GM23338 (cell line): ENCODE results near the gene TTBK2. TPM values are rescaled to one million over a fixed set of nuclear protein-coding genes. Genes with fewer than 3 reads are reported as not detected.

Experiments
- ATAC-seq: fragments of 200-7000 bp; cut with Tn5 transposase; 3 replicates; pipeline ENCODE4 v1.9.1; 2020
- DNase-seq: peaks from one replicate; pipeline ENCODE4 v3.0.0-alpha.2; 2015; ENCODE audit warnings: low spot score
- H2AFZ ChIP-seq: fragments of 200-600 bp; sonication (generic); 2 replicates; pipeline ENCODE4 v1.8.0; 2016; ENCODE audit warnings: antibody characterized with exemption, mild to moderate bottlenecking, moderate library complexity
- H3F3A ChIP-seq: fragments of 200-600 bp; sonication (generic); replicated peaks from 2 replicates; pipeline ENCODE4 v1.8.0; 2017; ENCODE audit warnings: antibody characterized with exemption, mixed run types, low read depth
- H3K27ac ChIP-seq: fragments of 200-600 bp; sonication (generic); 2 replicates; pipeline ENCODE4 v1.6.1; 2016; ENCODE audit warnings: low read depth
- H3K27me3 ChIP-seq: fragments of 200-600 bp; sonication (generic); 2 replicates; pipeline ENCODE4 v1.8.0; 2016; ENCODE audit warnings: mild to moderate bottlenecking, mixed run types, moderate library complexity; ENCODE audit not compliant: insufficient read depth
- H3K36me3 ChIP-seq: fragments of 200-600 bp; sonication (generic); 2 replicates; pipeline ENCODE4 v1.8.0; 2016; ENCODE audit warnings: mild to moderate bottlenecking; ENCODE audit not compliant: insufficient read depth
- H3K4me1 ChIP-seq: fragments of 200-600 bp; sonication (generic); 2 replicates; pipeline ENCODE4 v1.8.0; 2016; ENCODE audit warnings: mild to moderate bottlenecking, moderate library complexity; ENCODE audit not compliant: insufficient read depth
- H3K4me2 ChIP-seq: fragments of 200-600 bp; sonication (generic); 2 replicates; pipeline ENCODE4 v1.7.1; 2017; ENCODE audit warnings: mixed run types
- H3K4me3 ChIP-seq: fragments of 200-600 bp; sonication (generic); 2 replicates; pipeline ENCODE4 v1.6.1; 2016; ENCODE audit warnings: mixed run types
- H3K79me2 ChIP-seq: fragments of 200-600 bp; sonication (generic); replicated peaks from 2 replicates; pipeline ENCODE4 v1.8.0; 2017; ENCODE audit warnings: mild to moderate bottlenecking; ENCODE audit not compliant: insufficient read depth
- H3K9me2 ChIP-seq: fragments of 200-600 bp; sonication (generic); 2 replicates; pipeline ENCODE4 v1.8.0; 2017; ENCODE audit not compliant: insufficient read depth
- H4K20me1 ChIP-seq: fragments of 200-600 bp; sonication (generic); replicated peaks from 2 replicates; pipeline ENCODE4 v1.8.0; 2017; ENCODE audit warnings: mild to moderate bottlenecking; ENCODE audit not compliant: insufficient read depth
- H3K27ac Mint-ChIP-seq: 2 replicates; pipeline ENCODE4 v1.8.0; 2020; ENCODE audit warnings: inconsistent platforms, mild to moderate bottlenecking, moderate library complexity, mixed read lengths
- H3K27me3 Mint-ChIP-seq: 3 replicates; pipeline ENCODE4 v1.8.0; 2022; ENCODE audit warnings: low read depth, mild to moderate bottlenecking, moderate library complexity, mixed read lengths, inconsistent platforms; ENCODE audit not compliant: insufficient read depth, poor library complexity
- H3K36me3 Mint-ChIP-seq: 3 replicates; pipeline ENCODE4 v1.8.0; 2021; ENCODE audit warnings: low read depth, mild to moderate bottlenecking, inconsistent platforms, moderate library complexity, mixed read lengths
- H3K4me1 Mint-ChIP-seq: 3 replicates; pipeline ENCODE4 v1.8.0; 2020; ENCODE audit warnings: mild to moderate bottlenecking, inconsistent platforms, mixed read lengths
- H3K4me3 Mint-ChIP-seq: 3 replicates; pipeline ENCODE4 v1.8.0; 2021; ENCODE audit warnings: moderate library complexity, mild to moderate bottlenecking, inconsistent platforms, mixed read lengths
- H3K9me3 Mint-ChIP-seq: 3 replicates; pipeline ENCODE4 v1.8.0; 2020; ENCODE audit warnings: moderate library complexity, mild to moderate bottlenecking, inconsistent platforms, mixed read lengths
- EZH2phosphoT487 ChIP-seq: fragments of 200-600 bp; sonication (generic); IDR thresholded peaks from one replicate; pipeline ENCODE4 v1.8.1; 2018; ENCODE audit warnings: antibody characterized with exemption; ENCODE audit not compliant: unreplicated experiment
- NANOG ChIP-seq: IDR thresholded peaks from 2 replicates; pipeline ENCODE4 v1.6.1; 2016; ENCODE audit warnings: antibody characterized with exemption, borderline replicate concordance
- POLR2AphosphoS5 ChIP-seq: IDR thresholded peaks from 2 replicates; pipeline ENCODE4 v1.6.1; 2016; ENCODE audit warnings: antibody characterized with exemption, low read depth
- STAT1 ChIP-seq: IDR thresholded peaks from one replicate; pipeline ENCODE4 v1.6.1; 2016; ENCODE audit warnings: antibody characterized with exemption; ENCODE audit not compliant: unreplicated experiment
- ZNF114 ChIP-seq: fragments of 250-450 bp; sonication (Bioruptor Pico); IDR thresholded peaks from 2 replicates; pipeline ENCODE4 v1.5.0; 2020; ENCODE audit warnings: mild to moderate bottlenecking, moderate library complexity
- ZNF331 ChIP-seq: fragments of 250-450 bp; sonication (Bioruptor Pico); IDR thresholded peaks from 2 replicates; pipeline ENCODE4 v1.5.0; 2020; ENCODE audit warnings: low read depth, mild to moderate bottlenecking, moderate library complexity
- polyA plus RNA-seq: library from polyadenylated mRNA; unstranded; fragments of >200 nt; fragmentation: Nextera tagmentation; extraction: Ambion mirVana; gene quantifications from 2 replicates; pipeline ENCODE4 v1.2.1, GENCODE V29; 2016
- total RNA-seq: library from RNA; depleted of rRNA; stranded (reverse); fragments of >200 nt; shearing (Covaris generic); gene quantifications from 2 replicates; pipeline ENCODE4 v1.2.3, GENCODE V29; 2014
- TF ChIP-seq, protein P1 (sequence below): fragments of 250-450 bp; sonication (Bioruptor Pico); IDR thresholded peaks from 2 replicates; pipeline ENCODE4 v1.5.0; 2020; ENCODE audit warnings: mild to moderate bottlenecking, moderate library complexity
- TF ChIP-seq, protein P2 (sequence below): IDR thresholded peaks from 2 replicates; pipeline ENCODE4 v1.6.1; 2016; ENCODE audit warnings: antibody characterized with exemption
- TF ChIP-seq, protein P3 (sequence below), 2 experiments: fragments of 200-600 bp in 1 of 2; sonication (generic) in 1 of 2; conservative IDR thresholded peaks; 2 replicates each; pipeline versions ENCODE4 v1.5.1 to v1.6.1; 2016 to 2017; ENCODE audit warnings: antibody characterized with exemption in 2 of 2, low read depth in 2 of 2, mild to moderate bottlenecking in 2 of 2, moderate library complexity in 1 of 2
- TF ChIP-seq, protein P4 (sequence below): IDR thresholded peaks from one replicate; pipeline ENCODE4 v1.6.1; 2018; ENCODE audit warnings: antibody characterized with exemption; ENCODE audit not compliant: unreplicated experiment

TTBK2 gene
- total and polyA plus RNA-seq, 2 experiments from 2014 or later = 5.8 to 15.9 TPM

DNA sequence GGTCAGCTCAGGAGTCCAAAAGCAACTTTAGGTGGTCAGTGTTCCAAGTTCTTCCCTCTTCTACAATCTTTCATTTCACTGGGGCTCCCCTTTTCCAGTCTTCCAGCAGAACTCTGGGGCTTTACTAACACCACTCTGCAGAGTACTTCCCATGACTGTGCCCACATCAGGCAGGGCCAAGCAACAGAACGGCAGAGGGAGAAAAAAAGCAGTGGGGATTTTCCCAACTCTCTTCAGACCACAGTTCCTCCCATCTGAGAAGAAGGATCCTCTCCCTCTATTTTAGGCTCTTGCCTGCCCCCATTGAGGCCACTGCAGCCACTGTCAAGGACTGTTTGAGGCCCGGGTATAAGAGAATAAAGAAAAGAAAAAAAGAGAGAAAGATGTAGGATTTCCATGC, 70.7 kb downstream of the TTBK2 start (continued):
- TF ChIP-seq, protein P1, sequence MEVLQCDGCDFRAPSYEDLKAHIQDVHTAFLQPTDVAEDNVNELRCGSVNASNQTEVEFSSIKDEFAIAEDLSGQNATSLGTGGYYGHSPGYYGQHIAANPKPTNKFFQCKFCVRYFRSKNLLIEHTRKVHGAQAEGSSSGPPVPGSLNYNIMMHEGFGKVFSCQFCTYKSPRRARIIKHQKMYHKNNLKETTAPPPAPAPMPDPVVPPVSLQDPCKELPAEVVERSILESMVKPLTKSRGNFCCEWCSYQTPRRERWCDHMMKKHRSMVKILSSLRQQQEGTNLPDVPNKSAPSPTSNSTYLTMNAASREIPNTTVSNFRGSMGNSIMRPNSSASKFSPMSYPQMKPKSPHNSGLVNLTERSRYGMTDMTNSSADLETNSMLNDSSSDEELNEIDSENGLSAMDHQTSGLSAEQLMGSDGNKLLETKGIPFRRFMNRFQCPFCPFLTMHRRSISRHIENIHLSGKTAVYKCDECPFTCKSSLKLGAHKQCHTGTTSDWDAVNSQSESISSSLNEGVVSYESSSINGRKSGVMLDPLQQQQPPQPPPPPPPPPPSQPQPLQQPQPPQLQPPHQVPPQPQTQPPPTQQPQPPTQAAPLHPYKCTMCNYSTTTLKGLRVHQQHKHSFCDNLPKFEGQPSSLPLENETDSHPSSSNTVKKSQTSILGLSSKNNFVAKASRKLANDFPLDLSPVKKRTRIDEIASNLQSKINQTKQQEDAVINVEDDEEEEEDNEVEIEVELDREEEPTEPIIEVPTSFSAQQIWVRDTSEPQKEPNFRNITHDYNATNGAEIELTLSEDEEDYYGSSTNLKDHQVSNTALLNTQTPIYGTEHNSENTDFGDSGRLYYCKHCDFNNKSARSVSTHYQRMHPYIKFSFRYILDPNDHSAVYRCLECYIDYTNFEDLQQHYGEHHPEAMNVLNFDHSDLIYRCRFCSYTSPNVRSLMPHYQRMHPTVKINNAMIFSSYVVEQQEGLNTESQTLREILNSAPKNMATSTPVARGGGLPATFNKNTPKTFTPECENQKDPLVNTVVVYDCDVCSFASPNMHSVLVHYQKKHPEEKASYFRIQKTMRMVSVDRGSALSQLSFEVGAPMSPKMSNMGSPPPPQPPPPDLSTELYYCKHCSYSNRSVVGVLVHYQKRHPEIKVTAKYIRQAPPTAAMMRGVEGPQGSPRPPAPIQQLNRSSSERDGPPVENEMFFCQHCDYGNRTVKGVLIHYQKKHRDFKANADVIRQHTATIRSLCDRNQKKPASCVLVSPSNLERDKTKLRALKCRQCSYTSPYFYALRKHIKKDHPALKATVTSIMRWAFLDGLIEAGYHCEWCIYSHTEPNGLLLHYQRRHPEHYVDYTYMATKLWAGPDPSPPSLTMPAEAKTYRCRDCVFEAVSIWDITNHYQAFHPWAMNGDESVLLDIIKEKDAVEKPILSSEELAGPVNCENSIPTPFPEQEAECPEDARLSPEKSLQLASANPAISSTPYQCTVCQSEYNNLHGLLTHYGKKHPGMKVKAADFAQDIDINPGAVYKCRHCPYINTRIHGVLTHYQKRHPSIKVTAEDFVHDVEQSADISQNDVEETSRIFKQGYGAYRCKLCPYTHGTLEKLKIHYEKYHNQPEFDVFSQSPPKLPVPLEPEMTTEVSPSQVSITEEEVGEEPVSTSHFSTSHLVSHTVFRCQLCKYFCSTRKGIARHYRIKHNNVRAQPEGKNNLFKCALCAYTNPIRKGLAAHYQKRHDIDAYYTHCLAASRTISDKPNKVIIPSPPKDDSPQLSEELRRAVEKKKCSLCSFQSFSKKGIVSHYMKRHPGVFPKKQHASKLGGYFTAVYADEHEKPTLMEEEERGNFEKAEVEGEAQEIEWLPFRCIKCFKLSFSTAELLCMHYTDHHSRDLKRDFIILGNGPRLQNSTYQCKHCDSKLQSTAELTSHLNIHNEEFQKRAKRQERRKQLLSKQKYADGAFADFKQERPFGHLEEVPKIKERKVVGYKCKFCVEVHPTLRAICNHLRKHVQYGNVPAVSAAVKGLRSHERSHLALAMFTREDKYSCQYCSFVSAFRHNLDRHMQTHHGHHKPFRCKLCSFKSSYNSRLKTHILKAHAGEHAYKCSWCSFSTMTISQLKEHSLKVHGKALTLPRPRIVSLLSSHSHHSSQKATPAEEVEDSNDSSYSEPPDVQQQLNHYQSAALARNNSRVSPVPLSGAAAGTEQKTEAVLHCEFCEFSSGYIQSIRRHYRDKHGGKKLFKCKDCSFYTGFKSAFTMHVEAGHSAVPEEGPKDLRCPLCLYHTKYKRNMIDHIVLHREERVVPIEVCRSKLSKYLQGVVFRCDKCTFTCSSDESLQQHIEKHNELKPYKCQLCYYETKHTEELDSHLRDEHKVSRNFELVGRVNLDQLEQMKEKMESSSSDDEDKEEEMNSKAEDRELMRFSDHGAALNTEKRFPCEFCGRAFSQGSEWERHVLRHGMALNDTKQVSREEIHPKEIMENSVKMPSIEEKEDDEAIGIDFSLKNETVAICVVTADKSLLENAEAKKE (CRISPR knock-in tag) = no peak
- no peak for TF ChIP-seq STAT1
- TF ChIP-seq, protein P2, sequence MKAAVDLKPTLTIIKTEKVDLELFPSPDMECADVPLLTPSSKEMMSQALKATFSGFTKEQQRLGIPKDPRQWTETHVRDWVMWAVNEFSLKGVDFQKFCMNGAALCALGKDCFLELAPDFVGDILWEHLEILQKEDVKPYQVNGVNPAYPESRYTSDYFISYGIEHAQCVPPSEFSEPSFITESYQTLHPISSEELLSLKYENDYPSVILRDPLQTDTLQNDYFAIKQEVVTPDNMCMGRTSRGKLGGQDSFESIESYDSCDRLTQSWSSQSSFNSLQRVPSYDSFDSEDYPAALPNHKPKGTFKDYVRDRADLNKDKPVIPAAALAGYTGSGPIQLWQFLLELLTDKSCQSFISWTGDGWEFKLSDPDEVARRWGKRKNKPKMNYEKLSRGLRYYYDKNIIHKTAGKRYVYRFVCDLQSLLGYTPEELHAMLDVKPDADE = no peak

DNA sequence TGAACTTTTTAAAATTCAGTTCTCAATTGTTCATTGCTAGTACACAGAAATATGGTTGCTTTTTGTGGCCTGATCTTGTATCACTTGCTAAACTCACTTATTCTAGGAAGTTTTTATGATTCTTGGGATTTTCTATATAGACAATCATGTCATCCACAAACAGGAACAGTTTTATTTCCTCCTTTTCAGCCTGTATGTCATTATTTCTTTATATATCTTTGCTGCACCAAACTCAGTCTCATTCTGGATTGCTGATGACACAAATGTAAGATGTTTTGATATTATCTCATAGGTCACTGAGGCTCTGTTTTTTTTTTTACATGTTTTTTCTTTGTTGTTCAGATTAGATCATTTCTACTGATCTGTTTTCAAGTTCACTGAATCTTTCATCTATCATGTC, 71.7 kb downstream of the TTBK2 start:
- Histone ChIP-seq H3K4me1 (no peaks in the 10 kb centered on the region), H3K27ac (no peak overlapping the region), H3K36me3 (peaks cover 3% of the 10 kb centered on the region), H4K20me1 (no peaks in the 10 kb centered on the region), H3K4me3 (no peak overlapping the region), H3K27me3 (no peaks in the 10 kb centered on the region), H3K79me2 (no peaks in the 10 kb centered on the region), H3K4me2 (no peak overlapping the region), H2AFZ (no peak overlapping the region), H3K9me2 (no peaks in the 10 kb centered on the region), H3F3A (no peaks in the 10 kb centered on the region)
- no peak overlapping the region for H3K27ac Mint-ChIP-seq
- H3K36me3 Mint-ChIP-seq = peaks cover 2% of the 10 kb centered on the region; the same call in 2 of the 3 replicates
- no peaks in the 10 kb centered on the region; the same call in 1 of the 3 replicates for H3K4me1 Mint-ChIP-seq
- no peak for ATAC-seq
- H3K9me3 Mint-ChIP-seq = peaks cover 2% of the 10 kb centered on the region; the same call in 1 of the 3 replicates
- DNase-seq = no peak
- no peak overlapping the region for H3K4me3 Mint-ChIP-seq
- H3K27me3 Mint-ChIP-seq = peaks cover 3% of the 10 kb centered on the region
- TF ChIP-seq POLR2AphosphoS5 = no peak
- TF ChIP-seq, protein P2 = no peak
- TF ChIP-seq NANOG = no peak
- TF ChIP-seq ZNF114 (CRISPR knock-in tag) = no peak
- TF ChIP-seq ZNF331 = no peak
- TF ChIP-seq EZH2phosphoT487 = no peak
- TF ChIP-seq, protein P3, sequence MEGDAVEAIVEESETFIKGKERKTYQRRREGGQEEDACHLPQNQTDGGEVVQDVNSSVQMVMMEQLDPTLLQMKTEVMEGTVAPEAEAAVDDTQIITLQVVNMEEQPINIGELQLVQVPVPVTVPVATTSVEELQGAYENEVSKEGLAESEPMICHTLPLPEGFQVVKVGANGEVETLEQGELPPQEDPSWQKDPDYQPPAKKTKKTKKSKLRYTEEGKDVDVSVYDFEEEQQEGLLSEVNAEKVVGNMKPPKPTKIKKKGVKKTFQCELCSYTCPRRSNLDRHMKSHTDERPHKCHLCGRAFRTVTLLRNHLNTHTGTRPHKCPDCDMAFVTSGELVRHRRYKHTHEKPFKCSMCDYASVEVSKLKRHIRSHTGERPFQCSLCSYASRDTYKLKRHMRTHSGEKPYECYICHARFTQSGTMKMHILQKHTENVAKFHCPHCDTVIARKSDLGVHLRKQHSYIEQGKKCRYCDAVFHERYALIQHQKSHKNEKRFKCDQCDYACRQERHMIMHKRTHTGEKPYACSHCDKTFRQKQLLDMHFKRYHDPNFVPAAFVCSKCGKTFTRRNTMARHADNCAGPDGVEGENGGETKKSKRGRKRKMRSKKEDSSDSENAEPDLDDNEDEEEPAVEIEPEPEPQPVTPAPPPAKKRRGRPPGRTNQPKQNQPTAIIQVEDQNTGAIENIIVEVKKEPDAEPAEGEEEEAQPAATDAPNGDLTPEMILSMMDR (conservative IDR thresholded peaks at IDR 0.05; ENCODE audit: low read depth in 2 of 2) = no peak
- TF ChIP-seq, protein P4, sequence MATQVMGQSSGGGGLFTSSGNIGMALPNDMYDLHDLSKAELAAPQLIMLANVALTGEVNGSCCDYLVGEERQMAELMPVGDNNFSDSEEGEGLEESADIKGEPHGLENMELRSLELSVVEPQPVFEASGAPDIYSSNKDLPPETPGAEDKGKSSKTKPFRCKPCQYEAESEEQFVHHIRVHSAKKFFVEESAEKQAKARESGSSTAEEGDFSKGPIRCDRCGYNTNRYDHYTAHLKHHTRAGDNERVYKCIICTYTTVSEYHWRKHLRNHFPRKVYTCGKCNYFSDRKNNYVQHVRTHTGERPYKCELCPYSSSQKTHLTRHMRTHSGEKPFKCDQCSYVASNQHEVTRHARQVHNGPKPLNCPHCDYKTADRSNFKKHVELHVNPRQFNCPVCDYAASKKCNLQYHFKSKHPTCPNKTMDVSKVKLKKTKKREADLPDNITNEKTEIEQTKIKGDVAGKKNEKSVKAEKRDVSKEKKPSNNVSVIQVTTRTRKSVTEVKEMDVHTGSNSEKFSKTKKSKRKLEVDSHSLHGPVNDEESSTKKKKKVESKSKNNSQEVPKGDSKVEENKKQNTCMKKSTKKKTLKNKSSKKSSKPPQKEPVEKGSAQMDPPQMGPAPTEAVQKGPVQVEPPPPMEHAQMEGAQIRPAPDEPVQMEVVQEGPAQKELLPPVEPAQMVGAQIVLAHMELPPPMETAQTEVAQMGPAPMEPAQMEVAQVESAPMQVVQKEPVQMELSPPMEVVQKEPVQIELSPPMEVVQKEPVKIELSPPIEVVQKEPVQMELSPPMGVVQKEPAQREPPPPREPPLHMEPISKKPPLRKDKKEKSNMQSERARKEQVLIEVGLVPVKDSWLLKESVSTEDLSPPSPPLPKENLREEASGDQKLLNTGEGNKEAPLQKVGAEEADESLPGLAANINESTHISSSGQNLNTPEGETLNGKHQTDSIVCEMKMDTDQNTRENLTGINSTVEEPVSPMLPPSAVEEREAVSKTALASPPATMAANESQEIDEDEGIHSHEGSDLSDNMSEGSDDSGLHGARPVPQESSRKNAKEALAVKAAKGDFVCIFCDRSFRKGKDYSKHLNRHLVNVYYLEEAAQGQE = no peak
